HG03045 (cell line): Measurements from ENCODE around the gene MEGF10.

Experiments used
- ATAC-seq: cut with Tn5 transposase; IDR thresholded peaks from one replicate; pipeline ENCODE4 v1.9.1; 2021; ENCODE audit warnings: mild to moderate bottlenecking, moderate library complexity; ENCODE audit not compliant: unreplicated experiment

Gene MEGF10

DNA sequence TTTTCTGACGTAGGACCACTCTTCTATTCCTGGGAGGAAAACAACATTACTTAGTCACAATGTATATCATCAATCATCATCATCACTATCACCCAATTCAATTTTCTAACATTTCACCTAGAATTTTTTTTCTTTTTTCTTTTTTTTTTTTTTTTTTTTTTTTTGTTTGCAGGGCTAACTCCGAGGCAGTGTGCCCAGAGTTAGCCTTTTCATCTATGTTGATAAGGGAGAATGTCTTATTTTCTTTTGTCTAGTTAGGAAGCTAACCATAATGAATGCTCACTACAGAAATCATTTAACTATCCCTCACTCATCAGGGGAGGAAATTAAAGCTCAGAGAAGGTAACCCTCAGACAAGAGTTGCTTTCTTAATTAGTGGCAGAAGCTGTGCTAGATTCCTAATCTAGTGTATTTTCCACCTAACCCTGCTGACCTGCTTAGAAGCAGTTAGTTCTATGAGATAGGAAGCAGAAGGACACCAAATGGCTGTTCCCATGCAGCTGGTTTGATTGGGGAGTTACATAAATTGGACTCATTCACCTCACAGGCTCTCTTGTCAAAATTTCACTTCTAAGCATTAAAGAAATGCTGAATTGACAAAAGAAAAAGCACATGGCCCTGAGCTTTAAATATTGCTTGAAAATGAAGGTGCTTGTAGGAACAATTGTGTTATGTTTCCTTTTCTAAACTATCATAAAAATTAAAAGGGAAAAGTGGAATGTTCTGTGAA is 218.2 kb downstream of the MEGF10 start:
- no peak for ATAC-seq
